ENCODE results near the gene B4GALNT1. TPM values are rescaled to one million over a fixed set of nuclear protein-coding genes. Genes with fewer than 3 reads are reported as not detected.

The B4GALNT1 gene
- total and polyA plus RNA-seq, 10 of the 15 experiments (the other 5 are each of a cell fraction or from before 2014, with no cell fraction given) = 0.01 to 0.38 (median 0.14) TPM; not detected in 3

DNA sequence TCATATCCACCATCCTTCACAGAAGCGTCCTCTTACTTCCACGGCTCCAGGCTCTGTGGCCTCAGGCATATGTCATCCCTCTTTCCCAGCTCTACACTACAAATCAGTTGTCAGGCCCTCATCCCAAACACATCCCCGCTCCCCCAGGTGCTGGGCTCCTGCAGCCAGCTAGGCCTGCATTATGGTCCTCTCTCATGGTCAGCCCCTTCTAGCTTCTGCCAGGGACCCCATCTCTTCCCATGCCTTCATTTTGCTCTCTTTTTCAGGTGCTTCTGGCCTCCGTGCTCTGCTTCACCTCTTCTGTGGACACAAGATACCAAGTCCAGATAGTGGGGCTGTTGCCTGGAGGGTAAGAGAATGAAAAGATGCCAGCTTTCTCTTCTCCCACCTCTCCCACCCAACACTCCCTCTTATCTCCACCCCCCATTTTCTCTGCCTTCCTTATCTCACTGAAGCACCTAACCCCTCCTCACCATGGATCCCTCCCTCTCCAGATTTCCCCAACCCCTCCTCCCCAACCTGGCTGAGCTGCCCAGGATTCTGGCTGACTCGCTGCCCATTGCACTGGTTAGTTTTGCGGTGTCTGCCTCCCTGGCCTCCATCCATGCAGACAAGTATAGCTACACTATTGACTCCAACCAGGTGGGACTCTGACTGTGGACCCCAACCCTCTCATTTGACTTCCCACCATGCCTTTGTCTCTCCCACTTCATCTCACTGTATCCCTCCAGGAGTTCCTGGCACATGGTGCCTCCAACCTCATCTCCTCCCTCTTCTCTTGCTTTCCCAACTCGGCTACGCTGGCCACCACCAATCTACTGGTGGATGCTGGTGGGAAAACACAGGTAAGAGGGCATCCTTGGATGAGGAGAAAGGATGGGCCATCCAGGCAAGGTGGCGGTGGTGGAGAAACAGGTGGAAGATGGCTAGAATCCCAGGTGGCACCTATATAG lies 10.4 kb downstream of the B4GALNT1 start:
- WGBS (ENCODE audit: insufficient coverage, insufficient replicate concordance, low lambda C conversion rate, missing lambda C conversion rate) = 51% methylated on average over 9 of the region's 9 CpGs
- Histone ChIP-seq H3K36me3 (ENCODE audit: control insufficient read depth in 2 of 2, insufficient read depth in 2 of 2, low read length in 1 of 2) (no peaks in the 10 kb centered on the region), H3K9ac (ENCODE audit: control insufficient read depth, insufficient read depth, low read length) (no peak overlapping the region), H3K27ac (ENCODE audit: control insufficient read depth, insufficient read depth) (no peak overlapping the region), H3K4me2 (ENCODE audit: control insufficient read depth, insufficient read depth) (no peak overlapping the region), H3K9me3 (replicated peaks; ENCODE audit: control insufficient read depth, insufficient read depth, low read length) (no peaks in the 10 kb centered on the region), H4K20me1 (ENCODE audit: control insufficient read depth, insufficient read depth) (no peaks in the 10 kb centered on the region), H3K4me3 (no peak overlapping the region), H3K79me2 (ENCODE audit: control insufficient read depth, insufficient read depth, low read length) (no peaks in the 10 kb centered on the region), H3K27me3 (replicated peaks in 1 of 2; ENCODE audit: control insufficient read depth in 2 of 2, insufficient read depth in 2 of 2, low read length in 1 of 2) (peaks cover 30 to 31% of the 10 kb centered on the region in 2 experiments; a peak in 3 of 4 replicates), H3K4me1 (ENCODE audit: control insufficient read depth, insufficient read depth, low read length) (peaks cover 6% of the 10 kb centered on the region), H2AFZ (ENCODE audit: control insufficient read depth, low read depth, low read length) (no peak overlapping the region)
- no peak for ATAC-seq
- intact Hi-C loops (cut with micrococcal nuclease; ENCODE audit: unreplicated experiment) = loop anchor here (5.0 kb wide), 1 partner anchor 165 kb away; the partner anchor contains the start of genes GLI1 and INHBE
- no peak for FAIRE-seq
- SMC1A ChIA-PET (ENCODE audit: uncharacterized antibody, unreplicated experiment) = interaction anchor here (0.9 to 1.5 kb wide), 6 partner anchors 8 to 164 kb away, joined by 3 to 16 read pairs (median 4); no protein-coding TSS in a partner anchor
- no peak for DNase-seq (ENCODE audit: low read depth, low spot score)
- POLR2A ChIA-PET = no interaction called here
- BruUV-seq (replicated peaks) = no TSS peak
- in situ Hi-C loops (cut with MboI) = no loop called here
- CTCF ChIA-PET = interaction anchor here (0.8 to 7.8 kb wide), 4 partner anchors 8 to 164 kb away, joined by 3 to 119 read pairs (median 10); no protein-coding TSS in a partner anchor
- RAD21 ChIA-PET (ENCODE audit: unreplicated experiment) = interaction anchor here (1.1 to 2.0 kb wide), 3 partner anchors 37 to 164 kb away, joined by 3 to 12 read pairs (median 3); no protein-coding TSS in a partner anchor
- TF ChIP-seq SREBF1 (IDR thresholded peaks at IDR 0.05; ENCODE audit: low read length) (no peak), ZBTB33 (IDR thresholded peaks at IDR 0.05) (no peak), NR2C1 (IDR thresholded peaks at IDR 0.05) (no peak), NRF1 (conservative IDR thresholded peaks at IDR 0.05; ENCODE audit: low read depth, low read length) (no peak), NR2C2 (IDR thresholded peaks at IDR 0.05; ENCODE audit: borderline replicate concordance, control insufficient read depth, insufficient read length, low read depth) (no peak), MEF2A (IDR thresholded peaks at IDR 0.05; ENCODE audit: insufficient read depth, low read depth, low read length) (no peak), ATF7 (IDR thresholded peaks at IDR 0.05; ENCODE audit: low read depth) (no peak), CHD2 (IDR thresholded peaks at IDR 0.05; ENCODE audit: borderline replicate concordance, low read depth, low read length) (no peak)
- TF ChIP-seq, protein P1, sequence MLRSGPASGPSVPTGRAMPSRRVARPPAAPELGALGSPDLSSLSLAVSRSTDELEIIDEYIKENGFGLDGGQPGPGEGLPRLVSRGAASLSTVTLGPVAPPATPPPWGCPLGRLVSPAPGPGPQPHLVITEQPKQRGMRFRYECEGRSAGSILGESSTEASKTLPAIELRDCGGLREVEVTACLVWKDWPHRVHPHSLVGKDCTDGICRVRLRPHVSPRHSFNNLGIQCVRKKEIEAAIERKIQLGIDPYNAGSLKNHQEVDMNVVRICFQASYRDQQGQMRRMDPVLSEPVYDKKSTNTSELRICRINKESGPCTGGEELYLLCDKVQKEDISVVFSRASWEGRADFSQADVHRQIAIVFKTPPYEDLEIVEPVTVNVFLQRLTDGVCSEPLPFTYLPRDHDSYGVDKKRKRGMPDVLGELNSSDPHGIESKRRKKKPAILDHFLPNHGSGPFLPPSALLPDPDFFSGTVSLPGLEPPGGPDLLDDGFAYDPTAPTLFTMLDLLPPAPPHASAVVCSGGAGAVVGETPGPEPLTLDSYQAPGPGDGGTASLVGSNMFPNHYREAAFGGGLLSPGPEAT (IDR thresholded peaks at IDR 0.05; ENCODE audit: low read depth) = no peak
- TF ChIP-seq, protein P2, sequence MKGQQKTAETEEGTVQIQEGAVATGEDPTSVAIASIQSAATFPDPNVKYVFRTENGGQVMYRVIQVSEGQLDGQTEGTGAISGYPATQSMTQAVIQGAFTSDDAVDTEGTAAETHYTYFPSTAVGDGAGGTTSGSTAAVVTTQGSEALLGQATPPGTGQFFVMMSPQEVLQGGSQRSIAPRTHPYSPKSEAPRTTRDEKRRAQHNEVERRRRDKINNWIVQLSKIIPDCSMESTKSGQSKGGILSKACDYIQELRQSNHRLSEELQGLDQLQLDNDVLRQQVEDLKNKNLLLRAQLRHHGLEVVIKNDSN (IDR thresholded peaks at IDR 0.05; ENCODE audit: borderline replicate concordance, extremely low read length, insufficient read depth, low read depth, low read length) = no peak
- TF ChIP-seq, protein P3, sequence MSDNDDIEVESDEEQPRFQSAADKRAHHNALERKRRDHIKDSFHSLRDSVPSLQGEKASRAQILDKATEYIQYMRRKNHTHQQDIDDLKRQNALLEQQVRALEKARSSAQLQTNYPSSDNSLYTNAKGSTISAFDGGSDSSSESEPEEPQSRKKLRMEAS (IDR thresholded peaks at IDR 0.05; ENCODE audit: low read depth, low read length) = no peak
